Measurements from ENCODE around the gene PLBD1.

Gene PLBD1

DNA sequence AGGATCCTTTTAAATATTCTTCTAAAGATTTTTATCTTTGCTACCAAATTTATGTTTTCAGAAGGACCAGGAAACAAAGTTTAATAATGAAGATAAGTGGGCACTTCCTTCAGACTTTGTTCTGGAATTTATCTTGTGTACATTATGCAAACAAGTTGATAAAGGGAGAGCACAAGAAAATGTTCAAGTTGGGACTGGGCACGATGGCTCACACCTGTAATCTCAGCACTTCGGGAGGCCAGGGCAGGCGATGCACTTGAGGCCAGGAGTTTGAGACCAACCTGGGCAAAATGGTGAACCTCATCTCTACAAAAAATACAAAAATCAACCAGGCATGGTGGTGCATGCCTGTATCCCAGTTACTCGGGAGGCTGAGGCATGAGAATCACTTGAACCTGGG is 4.6 kb downstream of the PLBD1 start:
- Histone ChIP-seq H3K9me3 (ENCODE audit: control insufficient read depth, low read length) (no peaks in the 10 kb centered on the region), H3K27ac (no peak overlapping the region), H3K79me2 (no peaks in the 10 kb centered on the region), H3K27me3 (ENCODE audit: control insufficient read depth, insufficient read depth, low read length) (no peaks in the 10 kb centered on the region), H3K4me2 (ENCODE audit: low read length) (no peak overlapping the region), H2AFZ (no peak overlapping the region), H3K4me1 (no peaks in the 10 kb centered on the region), H3K9ac (no peak overlapping the region), H3K36me3 (ENCODE audit: control insufficient read depth, insufficient read depth, low read length) (no peaks in the 10 kb centered on the region), H3K4me3 (ENCODE audit: low read depth, low read length) (no peak overlapping the region)
- TF ChIP-seq CTCF (IDR thresholded peaks at IDR 0.05), result no peak

DNA sequence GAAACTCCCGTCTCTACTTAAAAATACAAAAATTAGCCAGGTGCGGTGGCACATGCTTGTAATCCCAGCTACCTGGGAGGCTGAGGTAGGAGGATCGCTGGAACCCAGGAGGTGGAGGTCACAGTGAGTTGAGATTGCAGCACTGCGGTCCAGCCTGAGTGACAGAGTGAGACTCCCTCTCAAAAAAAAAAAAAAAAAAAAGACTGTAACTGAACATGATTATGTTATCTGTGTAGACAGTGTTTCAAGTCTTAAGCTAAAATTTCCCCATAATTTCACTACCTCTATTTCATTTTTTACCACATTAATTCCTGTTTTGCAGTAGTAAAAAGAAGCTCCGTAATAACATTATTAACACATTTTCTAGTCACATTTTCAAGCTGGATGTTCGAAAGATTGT is 5.4 kb downstream of the PLBD1 start:
- Histone ChIP-seq H3K36me3 (ENCODE audit: control insufficient read depth, insufficient read depth, low read length) (no peaks in the 10 kb centered on the region), H2AFZ (no peak overlapping the region), H3K9me3 (ENCODE audit: control insufficient read depth, low read length) (no peaks in the 10 kb centered on the region), H3K79me2 (no peaks in the 10 kb centered on the region), H3K4me3 (ENCODE audit: low read depth, low read length) (no peak overlapping the region), H3K27me3 (ENCODE audit: control insufficient read depth, insufficient read depth, low read length) (no peaks in the 10 kb centered on the region), H3K4me2 (ENCODE audit: low read length) (no peak overlapping the region), H3K27ac (no peak overlapping the region), H3K9ac (no peak overlapping the region), H3K4me1 (no peaks in the 10 kb centered on the region)
- no peak for TF ChIP-seq CTCF (IDR thresholded peaks at IDR 0.05)

DNA sequence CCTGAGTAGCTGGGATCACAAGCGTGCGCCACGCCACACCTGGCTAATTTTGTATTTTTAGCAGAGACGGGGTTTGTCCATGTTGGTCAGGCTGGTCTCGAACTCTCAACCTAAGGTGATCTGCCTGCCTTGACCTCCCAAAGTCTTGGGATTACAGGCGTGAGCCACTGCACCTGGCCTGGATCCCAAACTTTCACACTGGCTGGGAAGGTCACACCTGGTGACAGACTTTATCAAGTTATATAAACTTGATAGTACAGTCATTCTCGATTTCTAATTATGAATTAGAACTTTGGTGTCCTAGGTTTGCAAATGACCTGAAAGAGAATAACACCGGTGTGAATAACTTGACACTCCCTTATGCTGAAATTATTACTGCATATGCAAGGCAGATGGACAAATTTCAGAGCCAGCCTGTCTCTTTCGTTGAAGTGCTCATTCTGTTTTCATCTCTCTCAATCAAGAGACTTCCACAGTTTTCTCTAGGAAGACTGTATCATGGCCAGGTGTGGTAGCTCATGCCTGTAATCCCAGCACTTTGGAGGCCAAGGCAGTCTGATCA is 5.9 kb downstream of the PLBD1 start:
- Histone ChIP-seq H3K36me3 (ENCODE audit: control insufficient read depth, insufficient read depth, low read length) (no peaks in the 10 kb centered on the region), H3K27me3 (ENCODE audit: control insufficient read depth, insufficient read depth, low read length) (no peaks in the 10 kb centered on the region), H2AFZ (no peak overlapping the region), H3K27ac (no peak overlapping the region), H3K9ac (no peak overlapping the region), H3K4me2 (ENCODE audit: low read length) (no peak overlapping the region), H3K79me2 (no peaks in the 10 kb centered on the region), H3K4me3 (ENCODE audit: low read depth, low read length) (no peak overlapping the region), H3K4me1 (no peaks in the 10 kb centered on the region), H3K9me3 (ENCODE audit: control insufficient read depth, low read length) (no peaks in the 10 kb centered on the region)
- no peak for TF ChIP-seq CTCF (IDR thresholded peaks at IDR 0.05)

DNA sequence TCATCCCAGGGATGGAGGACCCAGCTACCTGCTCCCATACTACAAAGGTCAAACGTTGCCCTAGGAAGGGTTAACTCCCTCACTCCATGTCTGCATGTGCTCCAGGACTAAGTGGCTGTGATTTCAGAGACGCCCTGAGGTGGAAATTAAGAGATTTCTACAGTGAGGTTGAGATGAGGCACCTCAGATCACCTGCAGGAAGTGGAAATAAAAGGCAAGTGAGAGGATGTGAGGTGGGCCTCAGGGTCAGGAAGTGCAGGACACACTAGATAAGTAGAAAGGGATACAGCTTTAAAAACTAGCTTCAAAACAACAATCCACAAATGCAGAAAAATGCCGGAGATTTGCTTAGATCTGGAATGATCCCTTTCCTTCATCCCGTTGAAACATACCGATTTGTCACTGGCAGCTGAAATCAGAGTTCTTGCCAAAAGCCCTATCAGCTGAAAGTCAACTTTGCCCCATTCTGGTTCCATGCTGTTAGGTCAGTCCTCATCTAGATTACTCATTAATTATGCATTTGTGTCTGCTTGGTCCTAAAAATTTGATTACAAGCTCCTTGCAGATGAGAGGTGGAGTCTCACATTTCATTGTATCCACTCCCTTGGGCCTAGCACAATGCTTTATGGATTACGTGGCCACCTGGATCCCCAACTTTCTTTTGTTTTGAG is 6.6 kb downstream of the PLBD1 start:
- Histone ChIP-seq H3K36me3 (ENCODE audit: control insufficient read depth, insufficient read depth, low read length) (no peaks in the 10 kb centered on the region), H3K79me2 (no peaks in the 10 kb centered on the region), H3K4me1 (no peaks in the 10 kb centered on the region), H3K9ac (no peak overlapping the region), H3K27ac (no peak overlapping the region), H3K4me3 (ENCODE audit: low read depth, low read length) (no peak overlapping the region), H3K4me2 (ENCODE audit: low read length) (no peak overlapping the region), H3K27me3 (ENCODE audit: control insufficient read depth, insufficient read depth, low read length) (no peaks in the 10 kb centered on the region), H2AFZ (no peak overlapping the region), H3K9me3 (ENCODE audit: control insufficient read depth, low read length) (no peaks in the 10 kb centered on the region)
- TF ChIP-seq CTCF (IDR thresholded peaks at IDR 0.05), result no peak

GRCh38 chr12:14558473-14558959 is 9.2 kb downstream of the PLBD1 start:
- Histone ChIP-seq H3K4me3 (ENCODE audit: low read depth, low read length) (no peak overlapping the region), H3K79me2 (no peaks in the 10 kb centered on the region), H3K36me3 (ENCODE audit: control insufficient read depth, insufficient read depth, low read length) (no peaks in the 10 kb centered on the region), H3K27me3 (ENCODE audit: control insufficient read depth, insufficient read depth, low read length) (no peaks in the 10 kb centered on the region), H3K9me3 (ENCODE audit: control insufficient read depth, low read length) (no peaks in the 10 kb centered on the region), H2AFZ (no peak overlapping the region), H3K27ac (no peak overlapping the region), H3K4me1 (peaks cover 8% of the 10 kb centered on the region), H3K4me2 (ENCODE audit: low read length) (no peak overlapping the region), H3K9ac (no peak overlapping the region)
- no peak for TF ChIP-seq CTCF (IDR thresholded peaks at IDR 0.05)

Measured in parathyroid adenoma (tissue), 2 donors.